ENCODE results near the gene SAMM50.

SAMM50 gene

GRCh38 chr22:43923631-43924464 lies 31.4 kb upstream of the SAMM50 start, which contains the start of gene PNPLA3:
PNPLA3 (plus strand) TSS chr22:43923805; CDS start chr22:43923912, 107 bp downstream.
- Histone ChIP-seq H3K4me3 (ENCODE audit: low read depth, low read length) (peak within 1 kb of the TSS; percentile 84), H3K27ac (peak within 1 kb of the TSS; percentile 66), H3K36me3 (replicated peaks) (peaks cover 3% of the 10 kb centered on the region), H3K27me3 (replicated peaks) (no peaks in the 10 kb centered on the region)
- in situ Hi-C loops (cut with HindIII; ENCODE audit: low pct_ligation_motif_present, low sequenced_read_pairs): no loop called here
- peak; percentile 88 for DNase-seq
- peak; percentile 52 for TF ChIP-seq CTCF (IDR thresholded peaks at IDR 0.05; ENCODE audit: low read depth, low read length, missing control alignments)

GRCh38 chr22:43924877-43925276 lies 30.4 kb upstream of the SAMM50 start:
- H3K4me3 ChIP-seq (ENCODE audit: low read depth, low read length): peak overlapping the region; percentile 84
- H3K27ac ChIP-seq: no peak overlapping the region
- DNase-seq: no peak
- H3K27me3 ChIP-seq (replicated peaks): no peaks in the 10 kb centered on the region
- no peak for TF ChIP-seq CTCF (IDR thresholded peaks at IDR 0.05; ENCODE audit: low read depth, low read length, missing control alignments)
- in situ Hi-C loops (cut with HindIII; ENCODE audit: low pct_ligation_motif_present, low sequenced_read_pairs): no loop called here
- H3K36me3 ChIP-seq (replicated peaks): peaks cover 7% of the 10 kb centered on the region

- Histone ChIP-seq H3K27ac (no peak overlapping the region), H3K4me3 (ENCODE audit: low read depth, low read length) (peak overlapping the region; percentile 84), H3K36me3 (replicated peaks) (peaks cover 16% of the 10 kb centered on the region), H3K27me3 (replicated peaks) (no peaks in the 10 kb centered on the region)
- DNase-seq: no peak
- in situ Hi-C loops (cut with HindIII; ENCODE audit: low pct_ligation_motif_present, low sequenced_read_pairs): no loop called here
- no peak for TF ChIP-seq CTCF (IDR thresholded peaks at IDR 0.05; ENCODE audit: low read depth, low read length, missing control alignments)
Observed at GRCh38 chr22:43925433-43926348, 29.6 kb upstream of the SAMM50 start.

- Histone ChIP-seq H3K27ac (no peak overlapping the region), H3K36me3 (replicated peaks) (peaks cover 18% of the 10 kb centered on the region), H3K4me3 (ENCODE audit: low read depth, low read length) (no peak overlapping the region), H3K27me3 (replicated peaks) (no peaks in the 10 kb centered on the region)
- no peak for DNase-seq
- in situ Hi-C loops (cut with HindIII; ENCODE audit: low pct_ligation_motif_present, low sequenced_read_pairs): no loop called here
- no peak for TF ChIP-seq CTCF (IDR thresholded peaks at IDR 0.05; ENCODE audit: low read depth, low read length, missing control alignments)
Observed at GRCh38 chr22:43926349-43926710, 28.9 kb upstream of the SAMM50 start.

GRCh38 chr22:43928468-43928867 lies 26.8 kb upstream of the SAMM50 start:
- peaks cover 31% of the 10 kb centered on the region for H3K36me3 ChIP-seq (replicated peaks)
- no peak for TF ChIP-seq CTCF (IDR thresholded peaks at IDR 0.05; ENCODE audit: low read depth, low read length, missing control alignments)
- in situ Hi-C loops (cut with HindIII; ENCODE audit: low pct_ligation_motif_present, low sequenced_read_pairs): no loop called here

More at GRCh38 chr22:43928468-43928867, 26.8 kb upstream of the SAMM50 start:
- no peak for DNase-seq
- H3K4me3 ChIP-seq (ENCODE audit: low read depth, low read length): no peak overlapping the region
- H3K27me3 ChIP-seq (replicated peaks): no peaks in the 10 kb centered on the region
- H3K27ac ChIP-seq: no peak overlapping the region

Data from brain microvascular endothelial cell (primary cell).